Aorta (tissue), 5 donors: ENCODE results near the gene FZR1. TPM values are rescaled to one million over a fixed set of nuclear protein-coding genes. Genes with fewer than 3 reads are reported as not detected.
A peak's percentile ranks its signal among the peaks of the same experiment; 100 is the strongest.

Source experiments
- ATAC-seq: fragments of 200-7000 bp; cut with Tn5 transposase; one replicate; pipeline ENCODE4 v1.9.1; 2022; ENCODE audit warnings: moderate library complexity; ENCODE audit not compliant: low FRiP score
- DNase-seq, 2 donors: peaks; one replicate each; pipeline ENCODE4 v3.0.0-alpha.2; 2020
- H3K27ac ChIP-seq, 2 donors: one replicate each; pipeline ENCODE4 v1.5.1; 2013; ENCODE audit warnings: low read length in 2 of 2, mild to moderate bottlenecking in 2 of 2, moderate library complexity in 2 of 2, control low read depth in 1 of 2, inconsistent platforms in 1 of 2, low read depth in 1 of 2
- H3K27me3 ChIP-seq, 2 donors: one replicate each; pipeline ENCODE4 v1.6.1; 2013; ENCODE audit warnings: control low read depth in 1 of 2, low read length in 1 of 2, mild to moderate bottlenecking in 1 of 2, moderate library complexity in 1 of 2; ENCODE audit not compliant: insufficient read depth in 2 of 2, control insufficient read depth in 1 of 2
- H3K36me3 ChIP-seq, 2 donors: one replicate each; pipeline ENCODE4 v1.6.1; 2013; ENCODE audit warnings: control low read depth in 1 of 2, low read length in 1 of 2, mild to moderate bottlenecking in 1 of 2; ENCODE audit not compliant: insufficient read depth in 2 of 2, control insufficient read depth in 1 of 2
- H3K4me1 ChIP-seq, 2 donors: one replicate each; pipeline ENCODE4 v1.6.1; 2013; ENCODE audit warnings: low read length in 2 of 2, control low read depth in 1 of 2, mild to moderate bottlenecking in 1 of 2, moderate library complexity in 1 of 2; ENCODE audit not compliant: insufficient read depth in 2 of 2, control insufficient read depth in 1 of 2
- H3K4me3 ChIP-seq, 2 donors: one replicate each; pipeline ENCODE4 v1.5.1; 2013; ENCODE audit warnings: low read length in 2 of 2, control low read depth in 1 of 2, mild to moderate bottlenecking in 1 of 2
- H3K9me3 ChIP-seq: one replicate; pipeline ENCODE4 v1.6.1; 2013; ENCODE audit warnings: mild to moderate bottlenecking, low read length; ENCODE audit not compliant: control insufficient read depth
- WGBS, 2 donors: extraction: QIAGEN DNeasy Blood & Tissue Kit; methylation state at CpG; one replicate each; pipeline ENCODE4 v1.1.7; 2013; 5-methylcytosine and 5-hydroxymethylcytosine counted together
- intact Hi-C, 2 donors: fragments of 100-400 bp; cut with DNase I; formaldehyde crosslinking; loops; one replicate each; pipeline versions ENCODE4 v1.14.2 to v1.15.0; 2022
- polyA plus RNA-seq, 2 donors: library from polyadenylated mRNA; stranded (reverse); fragments of 200-250 nt; gene quantifications; one replicate each; pipeline ENCODE4 v1.2.3, GENCODE V29; 2013
- total RNA-seq, 2 donors: library from RNA; stranded (reverse); fragmentation: NEBNext Ultra II Directional; extraction: Animal tissue kit (Norgen Biotek cat#: 25700); gene quantifications; one replicate each; pipeline ENCODE4 v1.2.1, GENCODE V29; 2021
- donor health status: healthy with polysubstance abuse.
- donor health status: Bipolar disorder and iron deficiency.
- donor health status: DM: no; HTN: no; CAD: no.
- donor health status: DM: no; HTN: no; CAD: no.
- donor health status: DM: yes; HTN: yes; CAD: no.

FZR1 gene
- total and polyA plus RNA-seq, 4 donors: 8.0 to 42.0 (median 29.4) TPM

- Histone ChIP-seq H3K27ac (no peak overlapping the region), H3K36me3 (no peaks in the 10 kb centered on the region), H3K27me3 (no peaks in the 10 kb centered on the region), H3K4me1 (peaks cover 0 to 2% of the 10 kb centered on the region in 2 donors), H3K4me3 (no peak overlapping the region), H3K9me3 (no peaks in the 10 kb centered on the region)
- WGBS, 2 donors: 69% methylated on average over 48 to 58 of the region's 58 CpGs
- ATAC-seq (no peak), DNase-seq (peak; percentile 54 to 75)
- intact Hi-C loops: no loop called here
Measured at GRCh38 chr19:3462991-3463713, 43.0 kb upstream of the FZR1 start.

GRCh38 chr19:3463714-3464586, 42.2 kb upstream of the FZR1 start:
- DNase-seq: peak in 1 of 2 donors; percentile 74
- intact Hi-C loops: no loop called here
- no peak for ATAC-seq
- H3K9me3 ChIP-seq: no peaks in the 10 kb centered on the region
- no peaks in the 10 kb centered on the region for H3K36me3 ChIP-seq
- peaks cover 0 to 2% of the 10 kb centered on the region in 2 donors for H3K4me1 ChIP-seq
- no peaks in the 10 kb centered on the region for H3K27me3 ChIP-seq
- no peak overlapping the region for H3K4me3 ChIP-seq
- 65 to 67% methylated on average over 44 to 57 of the region's 57 CpGs for WGBS, 2 donors
- peak overlapping the region in 1 of 2 donors; percentile 46 for H3K27ac ChIP-seq

- intact Hi-C loops: loop anchor here in 1 of 2 donors (5.0 kb wide), 1 partner anchor 32 kb away; no protein-coding TSS in a partner anchor
- H3K27ac ChIP-seq: peak overlapping the region in 1 of 2 donors; percentile 22
- H3K4me3 ChIP-seq: no peak overlapping the region
- H3K4me1 ChIP-seq: peaks cover 0 to 2% of the 10 kb centered on the region in 2 donors
- 38 to 52% methylated on average over 27 to 31 of the region's 31 CpGs for WGBS, 2 donors
- ATAC-seq (no peak), DNase-seq (peak; percentile 56 to 77)
- no peaks in the 10 kb centered on the region for H3K36me3 ChIP-seq
- H3K9me3 ChIP-seq: no peaks in the 10 kb centered on the region
- no peaks in the 10 kb centered on the region for H3K27me3 ChIP-seq
Measured at GRCh38 chr19:3464587-3465235, 41.4 kb upstream of the FZR1 start.

GRCh38 chr19:3465552-3465951, 40.6 kb upstream of the FZR1 start:
- ATAC-seq (no peak), DNase-seq (peak; percentile 48 to 74)
- Histone ChIP-seq H3K9me3 (no peaks in the 10 kb centered on the region), H3K36me3 (no peaks in the 10 kb centered on the region), H3K27me3 (no peaks in the 10 kb centered on the region), H3K4me1 (no peaks in the 10 kb centered on the region), H3K27ac (peak overlapping the region in 1 of 2 donors; percentile 53), H3K4me3 (no peak overlapping the region)
- WGBS, 2 donors: 28 to 29% methylated on average over 7 of the region's 7 CpGs
- intact Hi-C loops: loop anchor here in 1 of 2 donors (5.0 kb wide), 1 partner anchor 33 kb away; no protein-coding TSS in a partner anchor

GRCh38 chr19:3466635-3467034, 39.5 kb upstream of the FZR1 start:
- Histone ChIP-seq H3K9me3 (no peaks in the 10 kb centered on the region), H3K27ac (peak overlapping the region in 1 of 2 donors; percentile 46), H3K27me3 (no peaks in the 10 kb centered on the region), H3K4me1 (no peaks in the 10 kb centered on the region), H3K36me3 (no peaks in the 10 kb centered on the region), H3K4me3 (no peak overlapping the region)
- ATAC-seq (peak; percentile 60), DNase-seq (peak in 1 of 2 donors; percentile 73)
- WGBS, 2 donors: 6 to 9% methylated on average over 9 of the region's 9 CpGs
- intact Hi-C loops: loop anchor here in 1 of 2 donors (5.0 kb wide), 1 partner anchor 34 kb away; no protein-coding TSS in a partner anchor

GRCh38 chr19:3467437-3468198, 38.5 kb upstream of the FZR1 start:
- DNase-seq: no peak
- Histone ChIP-seq H3K9me3 (no peaks in the 10 kb centered on the region), H3K4me1 (no peaks in the 10 kb centered on the region), H3K36me3 (no peaks in the 10 kb centered on the region), H3K27ac (peak overlapping the region in 1 of 2 donors; percentile 53), H3K4me3 (no peak overlapping the region), H3K27me3 (no peaks in the 10 kb centered on the region)
- ATAC-seq: no peak
- 76 to 77% methylated on average over 10 of the region's 10 CpGs for WGBS, 2 donors
- intact Hi-C loops: loop anchor here in 1 of 2 donors (5.0 kb wide), 1 partner anchor 35 kb away; no protein-coding TSS in a partner anchor

GRCh38 chr19:3468211-3468610, 37.9 kb upstream of the FZR1 start:
- Histone ChIP-seq H3K9me3 (no peaks in the 10 kb centered on the region), H3K27me3 (no peaks in the 10 kb centered on the region), H3K27ac (no peak overlapping the region), H3K36me3 (no peaks in the 10 kb centered on the region), H3K4me1 (no peaks in the 10 kb centered on the region), H3K4me3 (no peak overlapping the region)
- DNase-seq (no peak), ATAC-seq (no peak)
- 78 to 84% methylated on average over 3 of the region's 3 CpGs for WGBS, 2 donors
- intact Hi-C loops: loop anchor here in 1 of 2 donors (5.0 kb wide), 1 partner anchor 36 kb away; no protein-coding TSS in a partner anchor
